GM12878 (cell line): ENCODE measurements around the gene RAE1. TPM values are rescaled to one million over a fixed set of nuclear protein-coding genes. Genes with fewer than 3 reads are reported as not detected.

Experiments
- ATAC-seq: fragments of 200-7000 bp; cut with Tn5 transposase; 3 replicates; pipeline ENCODE4 v1.9.1; 2020; ENCODE audit warnings: mild to moderate bottlenecking, moderate library complexity
- BruUV-seq: library from RNA; stranded (reverse); fragments of 400-500 nt; replicated peaks from 2 replicates; lab custom pipeline; 2021; lab: Mats Ljungman, UMichigan
- CTCF ChIA-PET: fragments of 300-600 bp; sonication (Branson Sonifier 250); formaldehyde crosslinking; extraction: SDS; loops from one replicate; lab custom pipeline; 2021; ENCODE audit warnings: inconsistent platforms; lab: Yijun Ruan, JAX
- POLR2A ChIA-PET: fragments of 350-600 bp; formaldehyde crosslinking; extraction: SDS; loops from one replicate; lab custom pipeline; 2021; ENCODE audit warnings: inconsistent platforms; lab: Charles Lee
- RAD21 ChIA-PET: fragments of 300-600 bp; sonication (Branson Sonifier 250); formaldehyde crosslinking; loops from one replicate; lab custom pipeline; 2023; ENCODE audit warnings: antibody characterized with exemption; ENCODE audit not compliant: unreplicated experiment; lab: Charles Lee
- SMC1A ChIA-PET: fragments of 300-600 bp; sonication (Branson Sonifier 250); formaldehyde crosslinking; loops from one replicate; lab custom pipeline; 2023; ENCODE audit not compliant: unreplicated experiment, uncharacterized antibody; lab: Charles Lee
- DNase-seq: peaks from one replicate; pipeline ENCODE4 v3.0.0-alpha.2; 2011; ENCODE audit warnings: low read depth, low spot score
- FAIRE-seq: peaks from 3 replicates; lab custom pipeline; 2011; peaks lifted over from hg19 to GRCh38; lab: Jason Lieb, UNC
- H2AFZ ChIP-seq: 2 replicates; pipeline ENCODE4 v1.6.0; 2011; ENCODE audit warnings: low read depth, low read length, control low read depth; ENCODE audit not compliant: control insufficient read depth
- H3K27ac ChIP-seq: 2 replicates; pipeline ENCODE4 v1.5.1; 2011; ENCODE audit warnings: control low read depth; ENCODE audit not compliant: control insufficient read depth, insufficient read depth
- H3K27me3 ChIP-seq, 2 experiments: replicated peaks in 1 of 2; 2 replicates each; pipeline versions ENCODE4 v1.6.0 to v1.6.1; 2011; ENCODE audit warnings: low read length in 1 of 2; ENCODE audit not compliant: control insufficient read depth in 2 of 2, insufficient read depth in 2 of 2
- H3K36me3 ChIP-seq, 2 experiments: 2 replicates each; pipeline ENCODE4 v1.5.1; 2011; ENCODE audit warnings: low read length in 1 of 2; ENCODE audit not compliant: control insufficient read depth in 2 of 2, insufficient read depth in 2 of 2
- H3K4me1 ChIP-seq: 2 replicates; pipeline ENCODE4 v1.6.1; 2011; ENCODE audit warnings: mild to moderate bottlenecking, low read length, moderate library complexity, mixed read lengths; ENCODE audit not compliant: control insufficient read depth, insufficient read depth
- H3K4me2 ChIP-seq: 2 replicates; pipeline ENCODE4 v1.6.0; 2011; ENCODE audit warnings: control low read depth; ENCODE audit not compliant: control insufficient read depth, insufficient read depth
- H3K4me3 ChIP-seq: fragments of 200-600 bp; sonication (generic); 2 replicates; pipeline ENCODE4 v1.5.1; 2016
- H3K79me2 ChIP-seq: 2 replicates; pipeline ENCODE4 v1.6.0; 2011; ENCODE audit warnings: low read length; ENCODE audit not compliant: control insufficient read depth, insufficient read depth
- H3K9ac ChIP-seq: 2 replicates; pipeline ENCODE4 v1.8.0; 2011; ENCODE audit warnings: low read length, control low read depth, mixed read lengths; ENCODE audit not compliant: control insufficient read depth, insufficient read depth
- H3K9me3 ChIP-seq: replicated peaks from 3 replicates; pipeline ENCODE4 v1.5.1; 2011; ENCODE audit warnings: mild to moderate bottlenecking, low read length; ENCODE audit not compliant: control insufficient read depth, insufficient read depth
- H4K20me1 ChIP-seq: 2 replicates; pipeline ENCODE4 v1.6.0; 2011; ENCODE audit not compliant: control insufficient read depth, insufficient read depth
- BACH1 ChIP-seq: fragments of 450-650 bp; IDR thresholded peaks from 2 replicates; pipeline ENCODE4 v1.6.1; 2017; ENCODE audit warnings: mild to moderate bottlenecking, borderline replicate concordance
- BCL11A ChIP-seq: IDR thresholded peaks from 2 replicates; pipeline ENCODE4 v1.6.1; 2011; ENCODE audit warnings: low read depth, low read length
- CHD2 ChIP-seq: IDR thresholded peaks from 2 replicates; pipeline ENCODE4 v1.6.1; 2011; ENCODE audit warnings: low read depth, low read length, improper control_type of control experiment, borderline replicate concordance
- HDAC6 ChIP-seq: fragments of 200-600 bp; sonication (generic); IDR thresholded peaks from one replicate; pipeline ENCODE4 v1.8.0; 2017; ENCODE audit warnings: antibody characterized with exemption; ENCODE audit not compliant: unreplicated experiment
- PML ChIP-seq: IDR thresholded peaks from 2 replicates; pipeline ENCODE4 v1.6.1; 2012; ENCODE audit warnings: low read length, inconsistent platforms
- POLR2A ChIP-seq: IDR thresholded peaks from 2 replicates; pipeline ENCODE4 v1.6.1; 2011; ENCODE audit warnings: low read depth, mild to moderate bottlenecking, low read length
- SREBF1 ChIP-seq: IDR thresholded peaks from 2 replicates; pipeline ENCODE4 v1.6.1; 2012; ENCODE audit warnings: mild to moderate bottlenecking, low read length
- WGBS: methylation state at CpG from one replicate; pipeline ENCODE4 v1.1.6; 2016; ENCODE audit warnings: low lambda C conversion rate; ENCODE audit not compliant: insufficient replicate concordance, insufficient coverage; ENCODE audit errors: missing lambda C conversion rate; 5-methylcytosine and 5-hydroxymethylcytosine counted together
- in situ Hi-C: fragments of 300-500 bp; cut with MboI; formaldehyde crosslinking; loops from 9 replicates; pipeline ENCODE4 v1.14.3; 2018; ENCODE audit warnings: mixed read lengths
- intact Hi-C: fragments of 100-400 bp; cut with micrococcal nuclease; formaldehyde crosslinking; loops from one replicate; pipeline ENCODE4 v1.14.2; 2022; ENCODE audit not compliant: unreplicated experiment
- polyA plus RNA-seq, 11 experiments: library from polyadenylated mRNA; depleted of rRNA in 4 of 11; unstranded in 6 of 11; stranded (reverse) in 5 of 11; fragments of >200 nt; fragmentation: Nextera tagmentation in 4 of 11; fragmentation: Illumina TruSeq in 1 of 11; extraction: Ambion mirVana in 4 of 11; extraction: Trizol in 1 of 11; gene quantifications; 1 replicate in 1 of 11; 2 replicates in 10 of 11; pipeline versions ENCODE4 v1.2.1 to v1.2.3, GENCODE V29; 2011 to 2016; ENCODE audit warnings: inconsistent platforms in 2 of 11, missing spikeins in 2 of 11, low read depth in 1 of 11
- total RNA-seq, 4 experiments: library from RNA; depleted of rRNA in 3 of 4; stranded (reverse); fragments of >200 nt in 3 of 4; fragmentation: Illumina TruSeq in 1 of 4; extraction: Trizol in 1 of 4; gene quantifications; 2 replicates each; pipeline versions ENCODE4 v1.2.1 to v1.2.3, GENCODE V29; 2013 to 2021
- TF ChIP-seq, protein P1 (sequence below): IDR thresholded peaks from 2 replicates; pipeline ENCODE4 v1.6.1; 2011; ENCODE audit warnings: low read depth, mild to moderate bottlenecking, low read length, moderate library complexity, borderline replicate concordance; ENCODE audit errors: extremely low read depth
- TF ChIP-seq, protein P2 (sequence below): fragments of 450-650 bp; conservative IDR thresholded peaks from 2 replicates; pipeline ENCODE4 v1.6.1; 2017; ENCODE audit warnings: mild to moderate bottlenecking, moderate library complexity
- TF ChIP-seq, protein P3 (sequence below): fragments of 450-650 bp; IDR thresholded peaks from 2 replicates; pipeline ENCODE4 v1.6.1; 2017; ENCODE audit warnings: mild to moderate bottlenecking

Gene RAE1
- total and polyA plus RNA-seq, 10 of the 15 experiments (the other 5 are each of a cell fraction or from before 2014, with no cell fraction given), result 28.7 to 107 (median 49.3) TPM

- no peak overlapping the region for H3K9ac ChIP-seq
- H3K36me3 ChIP-seq, result peaks cover 20 to 38% of the 10 kb centered on the region in 2 experiments
- H4K20me1 ChIP-seq, result peaks cover 2% of the 10 kb centered on the region
- DNase-seq (no peak), ATAC-seq (no peak), FAIRE-seq (no peak)
- H3K4me2 ChIP-seq, result no peak overlapping the region
- H3K27me3 ChIP-seq, result no peaks in the 10 kb centered on the region
- 89% methylated on average over 16 of the region's 16 CpGs for WGBS
- intact Hi-C loops (no loop called here), in situ Hi-C loops (no loop called here)
- CTCF ChIA-PET, result no interaction called here
- H3K9me3 ChIP-seq, result no peaks in the 10 kb centered on the region
- POLR2A ChIA-PET, result interaction anchor here (0.9 kb wide), 1 partner anchor 24 kb away, joined by 3 read pairs; no protein-coding TSS in a partner anchor
- H2AFZ ChIP-seq, result no peak overlapping the region
- no peak overlapping the region for H3K27ac ChIP-seq
- no TSS peak for BruUV-seq
- RAD21 ChIA-PET, result interaction anchor here (1.0 to 1.2 kb wide), 2 partner anchors 60 to 89 kb away, joined by 3 read pairs; no protein-coding TSS in a partner anchor
- H3K4me1 ChIP-seq, result no peaks in the 10 kb centered on the region
- H3K4me3 ChIP-seq, result no peak overlapping the region
- TF ChIP-seq CHD2 (0 out of 2 replicates have a peak, but pooled peaks have one; percentile 10), BACH1 (0 out of 2 replicates have a peak, but pooled peaks have one; percentile 8), HDAC6 (no peak), BCL11A (no peak), POLR2A (peak; percentile 72), SREBF1 (no peak), PML (peak; percentile 28; the same call in 1 of the 2 replicates)
- TF ChIP-seq, protein P1, sequence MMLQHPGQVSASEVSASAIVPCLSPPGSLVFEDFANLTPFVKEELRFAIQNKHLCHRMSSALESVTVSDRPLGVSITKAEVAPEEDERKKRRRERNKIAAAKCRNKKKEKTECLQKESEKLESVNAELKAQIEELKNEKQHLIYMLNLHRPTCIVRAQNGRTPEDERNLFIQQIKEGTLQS, result no peak
- TF ChIP-seq, protein P2, sequence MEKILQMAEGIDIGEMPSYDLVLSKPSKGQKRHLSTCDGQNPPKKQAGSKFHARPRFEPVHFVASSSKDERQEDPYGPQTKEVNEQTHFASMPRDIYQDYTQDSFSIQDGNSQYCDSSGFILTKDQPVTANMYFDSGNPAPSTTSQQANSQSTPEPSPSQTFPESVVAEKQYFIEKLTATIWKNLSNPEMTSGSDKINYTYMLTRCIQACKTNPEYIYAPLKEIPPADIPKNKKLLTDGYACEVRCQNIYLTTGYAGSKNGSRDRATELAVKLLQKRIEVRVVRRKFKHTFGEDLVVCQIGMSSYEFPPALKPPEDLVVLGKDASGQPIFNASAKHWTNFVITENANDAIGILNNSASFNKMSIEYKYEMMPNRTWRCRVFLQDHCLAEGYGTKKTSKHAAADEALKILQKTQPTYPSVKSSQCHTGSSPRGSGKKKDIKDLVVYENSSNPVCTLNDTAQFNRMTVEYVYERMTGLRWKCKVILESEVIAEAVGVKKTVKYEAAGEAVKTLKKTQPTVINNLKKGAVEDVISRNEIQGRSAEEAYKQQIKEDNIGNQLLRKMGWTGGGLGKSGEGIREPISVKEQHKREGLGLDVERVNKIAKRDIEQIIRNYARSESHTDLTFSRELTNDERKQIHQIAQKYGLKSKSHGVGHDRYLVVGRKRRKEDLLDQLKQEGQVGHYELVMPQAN, result no peak
- TF ChIP-seq, protein P3, sequence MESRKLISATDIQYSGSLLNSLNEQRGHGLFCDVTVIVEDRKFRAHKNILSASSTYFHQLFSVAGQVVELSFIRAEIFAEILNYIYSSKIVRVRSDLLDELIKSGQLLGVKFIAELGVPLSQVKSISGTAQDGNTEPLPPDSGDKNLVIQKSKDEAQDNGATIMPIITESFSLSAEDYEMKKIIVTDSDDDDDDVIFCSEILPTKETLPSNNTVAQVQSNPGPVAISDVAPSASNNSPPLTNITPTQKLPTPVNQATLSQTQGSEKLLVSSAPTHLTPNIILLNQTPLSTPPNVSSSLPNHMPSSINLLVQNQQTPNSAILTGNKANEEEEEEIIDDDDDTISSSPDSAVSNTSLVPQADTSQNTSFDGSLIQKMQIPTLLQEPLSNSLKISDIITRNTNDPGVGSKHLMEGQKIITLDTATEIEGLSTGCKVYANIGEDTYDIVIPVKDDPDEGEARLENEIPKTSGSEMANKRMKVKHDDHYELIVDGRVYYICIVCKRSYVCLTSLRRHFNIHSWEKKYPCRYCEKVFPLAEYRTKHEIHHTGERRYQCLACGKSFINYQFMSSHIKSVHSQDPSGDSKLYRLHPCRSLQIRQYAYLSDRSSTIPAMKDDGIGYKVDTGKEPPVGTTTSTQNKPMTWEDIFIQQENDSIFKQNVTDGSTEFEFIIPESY, result peak; percentile 81
- SMC1A ChIA-PET, result no interaction called here
- no peaks in the 10 kb centered on the region; the same call in none of the 2 replicates for H3K79me2 ChIP-seq
These were observed 58.2 kb downstream of the RAE1 start for GRCh38 chr20:57409316-57409671.
